ENCODE data around the gene MYH15. TPM values are rescaled to one million over a fixed set of nuclear protein-coding genes. Genes with fewer than 3 reads are reported as not detected.

MYH15 gene
- total RNA-seq, 2 experiments from 2014 or later = 0.09 to 0.58 TPM

- intact Hi-C loops (cut with DNase I, micrococcal nuclease) = loop anchor here (10.0 kb wide), 1 partner anchor 797 kb away; no protein-coding TSS in a partner anchor
- H3K27ac Mint-ChIP-seq = no peak overlapping the region
- ATAC-seq = no peak
- no peaks in the 10 kb centered on the region for H3K36me3 Mint-ChIP-seq (ENCODE audit: low read depth)
- H3K9me3 Mint-ChIP-seq (ENCODE audit: low read depth) = no peaks in the 10 kb centered on the region
- H3K27me3 Mint-ChIP-seq = no peaks in the 10 kb centered on the region
- H3K4me1 Mint-ChIP-seq = peaks cover 5% of the 10 kb centered on the region
- no peak for DNase-seq
- ChIA-PET CTCF (interaction anchor here (0.8 to 1.0 kb wide), 2 partner anchors 24 to 33 kb away, joined by 3 read pairs; no protein-coding TSS in a partner anchor), POLR2A (no interaction called here)
- H3K4me3 Mint-ChIP-seq = no peak overlapping the region
These were observed 39.0 kb downstream of the MYH15 start for GRCh38 chr3:108471426-108471825.

- DNase-seq = no peak
- Mint-ChIP-seq H3K9me3 (ENCODE audit: low read depth) (no peaks in the 10 kb centered on the region), H3K27ac (no peak overlapping the region), H3K4me1 (peaks cover 5% of the 10 kb centered on the region), H3K36me3 (ENCODE audit: low read depth) (no peaks in the 10 kb centered on the region), H3K4me3 (no peak overlapping the region), H3K27me3 (no peaks in the 10 kb centered on the region)
- intact Hi-C loops (cut with DNase I, micrococcal nuclease) = no loop called here
- CTCF ChIA-PET = interaction anchor here (0.7 to 2.4 kb wide), 4 partner anchors 8 to 525 kb away, joined by 3 to 5 read pairs (median 4); no protein-coding TSS in a partner anchor
- no peak for ATAC-seq
- POLR2A ChIA-PET = no interaction called here
These were observed 41.3 kb downstream of the MYH15 start for GRCh38 chr3:108469126-108469525.

GRCh38 chr3:108468577-108468976 lies 41.8 kb downstream of the MYH15 start:
- H3K27me3 Mint-ChIP-seq = no peaks in the 10 kb centered on the region
- CTCF ChIA-PET = interaction anchor here (0.7 to 2.4 kb wide), 4 partner anchors 12 to 525 kb away, joined by 3 to 5 read pairs (median 4); no protein-coding TSS in a partner anchor

GRCh38 chr3:108462899-108463298 lies 47.5 kb downstream of the MYH15 start:
- ChIA-PET POLR2A (no interaction called here), CTCF (interaction anchor here (0.5 to 1.0 kb wide), 2 partner anchors 12 to 494 kb away, joined by 3 read pairs; no protein-coding TSS in a partner anchor)
- H3K27ac Mint-ChIP-seq = no peak overlapping the region
- H3K36me3 Mint-ChIP-seq (ENCODE audit: low read depth) = no peaks in the 10 kb centered on the region
- DNase-seq = no peak
- intact Hi-C loops (cut with DNase I, micrococcal nuclease) = no loop called here
- no peaks in the 10 kb centered on the region for H3K9me3 Mint-ChIP-seq (ENCODE audit: low read depth)
- no peaks in the 10 kb centered on the region for H3K4me1 Mint-ChIP-seq
- no peaks in the 10 kb centered on the region for H3K27me3 Mint-ChIP-seq
- ATAC-seq = no peak
- no peak overlapping the region for H3K4me3 Mint-ChIP-seq

More at GRCh38 chr3:108468577-108468976, 41.8 kb downstream of the MYH15 start:
- peaks cover 5% of the 10 kb centered on the region for H3K4me1 Mint-ChIP-seq
- no peak for ATAC-seq
- no peak overlapping the region for H3K4me3 Mint-ChIP-seq
- H3K36me3 Mint-ChIP-seq (ENCODE audit: low read depth) = no peaks in the 10 kb centered on the region
- intact Hi-C loops (cut with DNase I, micrococcal nuclease) = no loop called here
- H3K9me3 Mint-ChIP-seq (ENCODE audit: low read depth) = no peaks in the 10 kb centered on the region
- no peak for DNase-seq
- POLR2A ChIA-PET = no interaction called here
- H3K27ac Mint-ChIP-seq = no peak overlapping the region

- Mint-ChIP-seq H3K9me3 (ENCODE audit: low read depth) (no peaks in the 10 kb centered on the region), H3K36me3 (ENCODE audit: low read depth) (no peaks in the 10 kb centered on the region), H3K27me3 (no peaks in the 10 kb centered on the region), H3K4me3 (no peak overlapping the region), H3K4me1 (no peaks in the 10 kb centered on the region), H3K27ac (no peak overlapping the region)
- DNase-seq (no peak), ATAC-seq (no peak)
- intact Hi-C loops (cut with DNase I, micrococcal nuclease) = no loop called here
- ChIA-PET POLR2A (no interaction called here), CTCF (interaction anchor here (0.7 to 1.3 kb wide), 3 partner anchors 9 to 20 kb away, joined by 3 to 5 read pairs (median 3); no protein-coding TSS in a partner anchor)
These were observed 48.7 kb downstream of the MYH15 start for GRCh38 chr3:108461661-108462111.

- Mint-ChIP-seq H3K27ac (no peak overlapping the region), H3K27me3 (no peaks in the 10 kb centered on the region), H3K4me3 (no peak overlapping the region), H3K9me3 (ENCODE audit: low read depth) (no peaks in the 10 kb centered on the region), H3K36me3 (ENCODE audit: low read depth) (no peaks in the 10 kb centered on the region), H3K4me1 (no peaks in the 10 kb centered on the region)
- ATAC-seq = no peak
- CTCF ChIA-PET = interaction anchor here (0.7 to 2.8 kb wide), 3 partner anchors 19 to 798 kb away, joined by 3 to 14 read pairs (median 3); no protein-coding TSS in a partner anchor
- intact Hi-C loops (cut with DNase I, micrococcal nuclease) = no loop called here
- POLR2A ChIA-PET = no interaction called here
- no peak for DNase-seq
These were observed 51.2 kb downstream of the MYH15 start for GRCh38 chr3:108459225-108459624.

- ChIA-PET CTCF (no interaction called here), POLR2A (no interaction called here)
- ATAC-seq (no peak), DNase-seq (no peak)
- intact Hi-C loops (cut with DNase I, micrococcal nuclease) = no loop called here
- H3K9me3 Mint-ChIP-seq (ENCODE audit: low read depth) = no peaks in the 10 kb centered on the region
- no peak overlapping the region for H3K27ac Mint-ChIP-seq
- no peak overlapping the region for H3K4me3 Mint-ChIP-seq
- no peaks in the 10 kb centered on the region for H3K4me1 Mint-ChIP-seq
- H3K36me3 Mint-ChIP-seq (ENCODE audit: low read depth) = no peaks in the 10 kb centered on the region
- no peaks in the 10 kb centered on the region for H3K27me3 Mint-ChIP-seq
These were observed 55.1 kb downstream of the MYH15 start for GRCh38 chr3:108455212-108455705.

GRCh38 chr3:108453565-108453964 lies 56.8 kb downstream of the MYH15 start:
- POLR2A ChIA-PET = no interaction called here
- H3K27ac Mint-ChIP-seq = no peak overlapping the region

GRCh38 chr3:108450444-108450843 lies 60.0 kb downstream of the MYH15 start:
- Mint-ChIP-seq H3K9me3 (ENCODE audit: low read depth) (peaks cover 16% of the 10 kb centered on the region), H3K27ac (no peak overlapping the region), H3K36me3 (ENCODE audit: low read depth) (peaks cover 2% of the 10 kb centered on the region), H3K4me1 (no peaks in the 10 kb centered on the region), H3K4me3 (no peak overlapping the region), H3K27me3 (no peaks in the 10 kb centered on the region)
- POLR2A ChIA-PET = no interaction called here
- ATAC-seq = no peak
- CTCF ChIA-PET = no interaction called here
- DNase-seq = no peak
- intact Hi-C loops (cut with DNase I, micrococcal nuclease) = no loop called here

More at GRCh38 chr3:108453565-108453964, 56.8 kb downstream of the MYH15 start:
- DNase-seq = no peak
- ATAC-seq = no peak
- H3K36me3 Mint-ChIP-seq (ENCODE audit: low read depth) = no peaks in the 10 kb centered on the region
- no peaks in the 10 kb centered on the region for H3K9me3 Mint-ChIP-seq (ENCODE audit: low read depth)
- intact Hi-C loops (cut with DNase I, micrococcal nuclease) = no loop called here
- no peaks in the 10 kb centered on the region for H3K27me3 Mint-ChIP-seq
- H3K4me3 Mint-ChIP-seq = no peak overlapping the region
- H3K4me1 Mint-ChIP-seq = no peaks in the 10 kb centered on the region
- CTCF ChIA-PET = interaction anchor here (0.6 kb wide), 1 partner anchor 791 kb away, joined by 3 read pairs; no protein-coding TSS in a partner anchor

- intact Hi-C loops (cut with DNase I, micrococcal nuclease) = no loop called here
- no peak overlapping the region for H3K4me3 Mint-ChIP-seq
- H3K4me1 Mint-ChIP-seq = no peaks in the 10 kb centered on the region
- ATAC-seq (no peak), DNase-seq (no peak)
- H3K36me3 Mint-ChIP-seq (ENCODE audit: low read depth) = peaks cover 2% of the 10 kb centered on the region
- peaks cover 16% of the 10 kb centered on the region for H3K9me3 Mint-ChIP-seq (ENCODE audit: low read depth)
- H3K27me3 Mint-ChIP-seq = no peaks in the 10 kb centered on the region
- ChIA-PET POLR2A (no interaction called here), CTCF (no interaction called here)
- no peak overlapping the region for H3K27ac Mint-ChIP-seq
These were observed 61.8 kb downstream of the MYH15 start for GRCh38 chr3:108448593-108448992.

- Mint-ChIP-seq H3K27ac (no peak overlapping the region), H3K27me3 (no peaks in the 10 kb centered on the region), H3K9me3 (ENCODE audit: low read depth) (peaks cover 16% of the 10 kb centered on the region), H3K4me3 (no peak overlapping the region), H3K4me1 (no peaks in the 10 kb centered on the region), H3K36me3 (ENCODE audit: low read depth) (peaks cover 2% of the 10 kb centered on the region)
- ChIA-PET CTCF (interaction anchor here (0.7 to 1.6 kb wide), 4 partner anchors 24 to 542 kb away, joined by 3 to 6 read pairs (median 3); no protein-coding TSS in a partner anchor), POLR2A (no interaction called here)
- intact Hi-C loops (cut with DNase I, micrococcal nuclease) = no loop called here
- ATAC-seq (no peak), DNase-seq (no peak)
These were observed 63.1 kb downstream of the MYH15 start for GRCh38 chr3:108447096-108447847.

- Mint-ChIP-seq H3K9me3 (ENCODE audit: low read depth) (peaks cover 14% of the 10 kb centered on the region), H3K27ac (no peak overlapping the region), H3K36me3 (ENCODE audit: low read depth) (peaks cover under 1% of the 10 kb centered on the region), H3K27me3 (peaks cover 3% of the 10 kb centered on the region), H3K4me3 (no peak overlapping the region), H3K4me1 (no peaks in the 10 kb centered on the region)
- DNase-seq (no peak), ATAC-seq (no peak)
- ChIA-PET CTCF (interaction anchor here (0.5 to 1.9 kb wide), 3 partner anchors 20 to 35 kb away, joined by 3 to 4 read pairs (median 3); no protein-coding TSS in a partner anchor), POLR2A (interaction anchor here (0.5 kb wide), 1 partner anchor 184 kb away, joined by 3 read pairs; no protein-coding TSS in a partner anchor)
- intact Hi-C loops (cut with DNase I, micrococcal nuclease) = no loop called here
These were observed 68.1 kb downstream of the MYH15 start for GRCh38 chr3:108442281-108442680.
